Mesothelial cell of epicardium (in vitro differentiated cells): ENCODE measurements around the gene MCAM. TPM values are rescaled to one million over a fixed set of nuclear protein-coding genes. Genes with fewer than 3 reads are reported as not detected.

Source experiments
- DNase-seq, 2 experiments: peaks; one replicate each; pipeline ENCODE4 v3.0.0; 2021; ENCODE audit warnings: low spot score in 2 of 2; ENCODE audit not compliant: unreplicated experiment in 2 of 2
- H3K27ac Mint-ChIP-seq: 2 replicates; pipeline ENCODE4 v1.8.0; 2021; ENCODE audit warnings: mixed read lengths
- H3K27me3 Mint-ChIP-seq: 2 replicates; pipeline ENCODE4 v1.8.0; 2021; ENCODE audit warnings: low read depth, mixed read lengths
- H3K36me3 Mint-ChIP-seq: 2 replicates; pipeline ENCODE4 v1.8.0; 2021; ENCODE audit warnings: mixed read lengths
- H3K4me1 Mint-ChIP-seq: 2 replicates; pipeline ENCODE4 v1.8.0; 2021; ENCODE audit warnings: mixed read lengths
- H3K4me3 Mint-ChIP-seq: 2 replicates; pipeline ENCODE4 v1.8.0; 2021; ENCODE audit warnings: mild to moderate bottlenecking, moderate library complexity, mixed read lengths
- H3K9me3 Mint-ChIP-seq: 2 replicates; pipeline ENCODE4 v1.8.0; 2021; ENCODE audit warnings: mixed read lengths
- CTCF ChIP-seq: fragments of 200-600 bp; sonication (generic); IDR thresholded peaks from one replicate; pipeline ENCODE4 v1.5.0; 2021; ENCODE audit warnings: antibody characterized with exemption; ENCODE audit not compliant: unreplicated experiment
- total RNA-seq: library from RNA; stranded (reverse); gene quantifications from 3 replicates; pipeline ENCODE4 v1.2.1, GENCODE V29; 2021

The MCAM gene
- total RNA-seq: 25.9 to 28.2 TPM (median 26.7 TPM) in 3 replicates

GRCh38 chr11:119316729-119317591 lies at the start of gene MCAM:
MCAM (minus strand) TSS chr11:119317130; CDS start chr11:119317101, 29 bp downstream.
- TF ChIP-seq CTCF: no peak
- no peaks in the 10 kb centered on the region for H3K9me3 Mint-ChIP-seq
- H3K27me3 Mint-ChIP-seq: no peaks in the 10 kb centered on the region
- peak in 1 of 2 experiments; percentile 70 for DNase-seq
- peaks cover 36% of the 10 kb centered on the region for H3K4me1 Mint-ChIP-seq
- H3K27ac Mint-ChIP-seq: peak within 1 kb of the TSS; percentile 34
- no peaks in the 10 kb centered on the region for H3K36me3 Mint-ChIP-seq
- H3K4me3 Mint-ChIP-seq: peak within 1 kb of the TSS; percentile 69

- peaks cover 77% of the 10 kb centered on the region for H3K4me1 Mint-ChIP-seq
These were observed 48.2 kb upstream of the MCAM start for GRCh38 chr11:119365071-119365591.

GRCh38 chr11:119363851-119364590 lies 47.1 kb upstream of the MCAM start:
- H3K27me3 Mint-ChIP-seq: no peaks in the 10 kb centered on the region
- no peaks in the 10 kb centered on the region for H3K9me3 Mint-ChIP-seq
- H3K4me3 Mint-ChIP-seq: peak overlapping the region; percentile 70
- DNase-seq: peak; percentile 69 to 77
- no peak for TF ChIP-seq CTCF
- peaks cover 4% of the 10 kb centered on the region for H3K36me3 Mint-ChIP-seq
- peaks cover 72% of the 10 kb centered on the region for H3K4me1 Mint-ChIP-seq
- no peak overlapping the region for H3K27ac Mint-ChIP-seq

More at GRCh38 chr11:119365071-119365591, 48.2 kb upstream of the MCAM start:
- Mint-ChIP-seq H3K4me3 (peak overlapping the region; percentile 70), H3K27ac (no peak overlapping the region), H3K9me3 (no peaks in the 10 kb centered on the region), H3K36me3 (no peaks in the 10 kb centered on the region), H3K27me3 (no peaks in the 10 kb centered on the region)
- TF ChIP-seq CTCF: no peak
- DNase-seq: no peak

GRCh38 chr11:119363081-119363850 lies 46.3 kb upstream of the MCAM start:
- peaks cover 65% of the 10 kb centered on the region for H3K4me1 Mint-ChIP-seq
- H3K9me3 Mint-ChIP-seq: no peaks in the 10 kb centered on the region
- no peak for TF ChIP-seq CTCF
- peak overlapping the region; percentile 98 for H3K27ac Mint-ChIP-seq
- no peaks in the 10 kb centered on the region for H3K27me3 Mint-ChIP-seq
- H3K4me3 Mint-ChIP-seq: peak overlapping the region; percentile 65
- DNase-seq: no peak
- H3K36me3 Mint-ChIP-seq: peaks cover 11% of the 10 kb centered on the region

GRCh38 chr11:119362741-119363080 lies 45.8 kb upstream of the MCAM start:
- no peaks in the 10 kb centered on the region for H3K9me3 Mint-ChIP-seq

More at GRCh38 chr11:119362741-119363080, 45.8 kb upstream of the MCAM start:
- H3K4me1 Mint-ChIP-seq: peaks cover 60% of the 10 kb centered on the region
- H3K27ac Mint-ChIP-seq: peak overlapping the region; percentile 98
- no peak for DNase-seq
- TF ChIP-seq CTCF: no peak
- peak overlapping the region; percentile 65 for H3K4me3 Mint-ChIP-seq
- H3K36me3 Mint-ChIP-seq: peaks cover 15% of the 10 kb centered on the region
- no peaks in the 10 kb centered on the region for H3K27me3 Mint-ChIP-seq
